HG03196 (cell line): Measurements from ENCODE around the gene BCAS3.
"Not testable (repeated sequence)": the region's sequence is repeated elsewhere in the genome, so short reads cannot be mapped to it uniquely, and the experiment has no call there.

ENCODE experiments used
- ATAC-seq: cut with Tn5 transposase; IDR thresholded peaks from one replicate; pipeline ENCODE4 v1.9.1; 2021; ENCODE audit not compliant: unreplicated experiment

BCAS3 gene

GRCh38 chr17:61144617-61145564, 467.2 kb downstream of the BCAS3 start:
- ATAC-seq: no peak

GRCh38 chr17:61146833-61147232, 469.2 kb downstream of the BCAS3 start:
- ATAC-seq: not testable (repeated sequence)

- no peak for ATAC-seq
Observed at GRCh38 chr17:61149106-61149825, 471.6 kb downstream of the BCAS3 start.

DNA sequence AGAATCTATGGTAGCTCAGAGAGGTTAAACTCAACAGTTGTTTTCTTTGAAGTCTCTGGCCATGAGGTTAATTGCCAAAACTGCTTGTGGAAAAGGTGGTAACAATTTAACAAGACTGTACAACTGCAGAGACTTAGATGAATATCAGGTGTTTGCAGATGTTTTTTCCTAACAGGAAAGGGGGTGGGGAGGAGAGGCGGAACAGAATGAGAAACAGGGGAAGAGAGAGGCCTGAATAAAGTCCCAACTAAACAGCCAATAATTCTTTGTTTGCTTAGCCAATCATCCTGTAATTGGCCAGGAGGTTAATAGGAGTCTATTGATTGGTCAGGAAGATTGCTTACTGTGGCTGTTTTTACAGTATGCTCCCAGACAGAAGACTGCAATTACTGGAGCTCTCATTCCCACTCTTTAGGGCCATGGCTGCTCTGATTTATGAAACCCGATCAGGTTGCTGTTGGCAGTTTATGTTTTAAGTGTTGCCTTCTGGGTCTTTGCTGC, 472.3 kb downstream of the BCAS3 start:
- no peak for ATAC-seq

DNA sequence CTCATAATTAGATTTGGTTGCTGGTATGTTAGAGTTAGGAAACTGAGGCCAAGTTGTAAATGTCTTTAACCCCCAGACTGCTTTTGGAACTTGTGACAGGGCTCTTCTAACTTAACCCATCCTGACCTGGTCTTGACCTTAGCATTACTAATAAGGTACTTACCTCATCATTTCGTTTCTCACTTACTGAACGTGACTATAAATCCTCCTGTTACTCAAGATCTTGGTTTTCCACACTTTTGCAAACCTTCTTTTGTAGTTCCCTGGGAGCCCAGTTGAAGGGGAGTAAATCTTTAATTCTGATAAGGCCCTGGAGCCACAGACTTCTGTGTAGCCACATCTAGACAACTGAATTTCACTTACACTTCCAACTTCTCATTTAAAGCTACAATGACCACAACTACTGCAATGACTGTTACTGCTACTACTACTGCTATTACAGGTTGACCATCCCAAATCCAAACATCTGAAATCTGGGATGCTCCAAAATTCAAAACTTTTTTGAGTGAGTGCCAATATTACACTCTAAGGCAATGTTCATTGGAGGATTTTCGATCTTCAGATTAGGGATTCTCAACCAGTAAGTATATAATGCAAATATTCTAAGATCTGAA, 473.1 kb downstream of the BCAS3 start:
- no peak for ATAC-seq

DNA sequence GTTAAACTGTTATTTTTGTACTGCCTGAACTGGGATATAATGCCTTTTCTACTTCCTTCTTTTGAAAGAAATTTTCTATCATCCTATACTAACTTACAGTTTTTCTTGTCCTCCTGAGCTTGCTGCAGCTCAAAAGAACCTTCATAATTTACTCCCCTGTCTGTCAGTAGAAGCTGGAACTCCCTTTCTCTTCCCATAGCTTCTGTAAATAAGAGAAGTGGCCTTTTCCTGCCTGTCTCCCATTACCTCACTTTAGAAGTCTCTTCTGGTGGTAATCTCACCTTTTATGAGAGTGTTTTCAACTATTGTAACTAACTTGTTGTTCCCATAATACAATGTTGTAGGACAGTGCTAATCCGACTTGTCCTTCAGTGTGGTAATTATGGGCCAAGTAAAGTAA, 475.2 kb downstream of the BCAS3 start:
- no peak for ATAC-seq

DNA sequence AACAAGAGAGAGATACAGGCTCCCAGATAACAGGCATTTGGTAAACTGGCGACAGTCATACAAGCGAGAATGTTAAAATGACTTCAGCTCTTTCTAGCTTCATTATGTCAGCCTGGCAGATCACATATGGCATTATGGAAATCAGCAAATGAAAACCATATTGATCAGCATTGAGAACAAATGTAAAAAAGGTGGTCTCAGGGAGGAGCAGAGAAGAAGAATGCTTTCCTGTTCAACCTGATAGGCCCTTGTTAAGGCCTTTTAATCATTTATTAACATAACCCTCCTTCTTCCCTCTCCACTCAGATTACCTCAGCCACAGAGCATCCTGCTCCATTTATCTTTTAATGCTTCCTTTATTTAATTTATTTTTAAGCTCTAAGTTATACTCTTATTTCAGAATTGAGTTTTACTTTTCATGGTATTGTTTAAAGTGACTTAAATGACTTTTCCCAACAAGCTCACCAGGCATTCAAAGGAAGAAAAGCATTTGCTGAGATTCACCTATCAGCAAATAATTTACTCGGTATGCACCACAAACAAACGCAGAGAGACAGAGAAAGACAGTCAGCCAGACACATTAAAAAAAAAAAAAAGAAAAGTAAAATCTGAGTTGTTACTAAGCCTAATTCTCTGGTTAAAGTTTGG, 478.1 kb downstream of the BCAS3 start:
- ATAC-seq: no peak

- no peak for ATAC-seq
Observed at GRCh38 chr17:61157246-61157886, 479.7 kb downstream of the BCAS3 start.

GRCh38 chr17:61158376-61158775, 480.7 kb downstream of the BCAS3 start:
- ATAC-seq: no peak

DNA sequence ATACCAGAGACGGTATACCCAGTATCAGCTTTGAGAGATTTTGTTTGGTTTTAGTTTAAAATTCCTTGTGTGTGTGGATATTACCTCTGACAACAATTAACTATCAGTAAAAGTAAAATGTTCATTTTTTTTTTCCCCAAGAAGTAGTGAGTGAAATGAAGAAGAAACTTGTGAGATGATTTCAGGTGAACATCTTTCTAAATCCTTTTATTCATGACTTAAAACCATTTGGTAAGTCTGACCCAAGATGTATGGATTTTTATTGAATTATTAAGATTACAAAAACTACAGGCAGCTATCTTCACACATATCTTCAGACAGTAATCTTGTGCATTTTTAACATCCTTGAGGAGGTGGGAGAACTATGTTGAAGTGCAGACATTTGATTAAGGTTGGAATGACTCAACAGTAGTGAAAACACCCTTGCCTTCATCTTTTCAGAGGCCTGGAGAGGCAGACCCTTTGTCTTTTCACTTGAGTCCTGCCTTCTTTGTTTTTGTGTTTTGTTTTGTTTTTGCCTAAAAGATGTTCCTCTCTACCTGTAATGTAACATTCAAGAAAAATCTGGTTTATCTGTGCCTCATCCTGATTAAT, 481.7 kb downstream of the BCAS3 start:
- ATAC-seq: no peak

- no peak for ATAC-seq
Observed at GRCh38 chr17:61160204-61160603, 482.6 kb downstream of the BCAS3 start.

- ATAC-seq: no peak
Observed at GRCh38 chr17:61160789-61161445, 483.3 kb downstream of the BCAS3 start.

- ATAC-seq: no peak
Observed at GRCh38 chr17:61161615-61162134, 484.0 kb downstream of the BCAS3 start.

DNA sequence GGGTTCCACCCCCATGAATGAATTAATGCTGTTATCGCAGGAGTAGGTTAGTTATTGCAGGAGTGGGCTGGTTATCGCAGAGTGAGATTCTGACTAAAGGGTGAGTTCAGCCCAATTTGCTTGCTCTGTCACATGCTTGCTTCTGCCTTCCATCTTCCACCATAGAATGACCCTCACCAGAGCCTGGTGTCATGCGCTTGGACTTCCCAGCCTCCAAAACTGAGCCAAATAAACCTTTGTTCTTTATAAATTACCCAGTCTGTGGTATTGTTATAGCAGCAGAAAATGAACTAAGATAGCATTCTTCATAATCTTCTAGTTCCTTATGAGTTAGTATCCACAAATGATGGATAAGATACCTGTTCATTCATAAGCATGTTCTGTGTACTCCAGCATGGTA, 486.9 kb downstream of the BCAS3 start:
- no peak for ATAC-seq

GRCh38 chr17:61167075-61167474, 489.4 kb downstream of the BCAS3 start:
- no peak for ATAC-seq

GRCh38 chr17:61168506-61168905, 490.9 kb downstream of the BCAS3 start:
- ATAC-seq: no peak

- ATAC-seq: no peak
Observed at GRCh38 chr17:61174310-61174709, 496.7 kb downstream of the BCAS3 start.

DNA sequence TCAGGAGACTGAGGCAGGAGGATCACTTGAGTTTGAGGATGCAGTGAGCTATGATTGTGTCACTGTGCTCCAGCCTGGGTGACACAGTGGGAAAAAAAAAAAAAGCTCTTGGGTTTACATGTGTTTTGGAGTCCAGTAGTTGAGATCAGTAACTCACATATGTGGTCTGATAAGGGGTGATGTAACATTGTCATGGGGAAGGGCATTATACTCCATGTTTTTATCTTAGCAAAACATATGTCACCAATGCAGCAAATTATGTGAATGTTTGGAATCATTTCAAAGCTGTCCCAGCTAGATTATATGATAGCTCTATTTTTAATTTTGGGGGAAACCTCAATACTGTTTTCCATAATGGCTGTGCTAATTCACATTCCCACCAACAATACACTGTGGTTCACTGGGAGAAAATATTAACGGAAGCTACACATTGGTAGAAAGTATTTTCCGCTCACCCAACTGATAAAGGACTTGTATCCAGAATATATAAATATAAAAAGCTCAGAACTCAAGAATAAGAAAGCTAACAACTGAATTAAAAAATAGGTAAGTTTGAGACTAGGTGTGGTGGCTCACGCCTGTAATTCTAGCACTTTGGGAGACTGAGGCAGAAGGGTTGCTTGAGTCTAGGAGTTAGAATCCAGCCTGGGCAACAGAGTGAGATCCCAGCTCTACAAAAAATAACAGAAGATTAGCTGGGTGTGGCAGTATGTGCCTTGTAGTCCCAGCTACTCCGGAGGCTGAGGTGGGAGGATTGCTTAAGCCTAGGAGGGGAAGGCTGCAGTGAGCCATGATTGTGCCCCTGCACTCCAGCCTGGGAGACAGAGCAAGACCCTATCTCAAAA, 497.9 kb downstream of the BCAS3 start:
- no peak for ATAC-seq
